HepG2 (cell line): Measurements from ENCODE around the gene IGFALS. TPM values are rescaled to one million over a fixed set of nuclear protein-coding genes. Genes with fewer than 3 reads are reported as not detected.
A peak's percentile ranks its signal among the peaks of the same experiment; 100 is the strongest.

Experiments used
- BHLHE40 ChIP-seq: IDR thresholded peaks from 2 replicates; pipeline ENCODE4 v1.6.1; 2011; ENCODE audit warnings: low read length, improper control_type of control experiment
- HMG20A ChIP-seq: IDR thresholded peaks from 2 replicates; pipeline ENCODE4 v1.6.1; 2016; ENCODE audit warnings: borderline replicate concordance
- KDM5B ChIP-seq: sonication (generic); formaldehyde crosslinking; IDR thresholded peaks from 2 replicates; pipeline ENCODE4 v1.4.0; 2020; ENCODE audit warnings: missing genetic modification reagents, mild to moderate bottlenecking, borderline replicate concordance
- MAZ ChIP-seq, 2 experiments: sonication (generic) in 1 of 2; formaldehyde crosslinking in 1 of 2; IDR thresholded peaks; 2 replicates each; pipeline versions ENCODE4 v1.5.0 to v1.6.1; 2012 to 2020; ENCODE audit warnings: low read depth in 2 of 2, mild to moderate bottlenecking in 2 of 2, borderline replicate concordance in 1 of 2, improper control_type of control experiment in 1 of 2, low read length in 1 of 2, missing genetic modification reagents in 1 of 2, moderate library complexity in 1 of 2
- MBD4 ChIP-seq: IDR thresholded peaks from 2 replicates; pipeline ENCODE4 v1.6.1; 2012; ENCODE audit warnings: low read length, inconsistent platforms, borderline replicate concordance
- NFATC3 ChIP-seq: sonication (generic); formaldehyde crosslinking; IDR thresholded peaks from 2 replicates; pipeline ENCODE4 v1.5.1; 2020; ENCODE audit warnings: mild to moderate bottlenecking, missing genetic modification reagents
- NPAS2 ChIP-seq: sonication (generic); formaldehyde crosslinking; IDR thresholded peaks from 2 replicates; pipeline ENCODE4 v1.8.0; 2022; ENCODE audit warnings: mild to moderate bottlenecking, missing genetic modification reagents, borderline replicate concordance
- PTBP1 ChIP-seq: fragments of 200-400 bp; formaldehyde crosslinking; IDR thresholded peaks from 2 replicates; pipeline ENCODE4 v1.6.1; 2018; ENCODE audit warnings: low read length, low read depth; ENCODE audit not compliant: poor library complexity, severe bottlenecking
- RARG ChIP-seq: sonication (generic); formaldehyde crosslinking; IDR thresholded peaks from 2 replicates; pipeline ENCODE4 v1.4.0; 2020; ENCODE audit warnings: low read depth, mild to moderate bottlenecking, missing genetic modification reagents
- REPIN1 ChIP-seq: sonication (generic); formaldehyde crosslinking; IDR thresholded peaks from 2 replicates; pipeline ENCODE4 v1.8.0; 2022; ENCODE audit warnings: missing genetic modification reagents, low read depth, mild to moderate bottlenecking, borderline replicate concordance
- ZKSCAN8 ChIP-seq: IDR thresholded peaks from 2 replicates; pipeline ENCODE4 v1.6.1; 2016; ENCODE audit warnings: borderline replicate concordance, missing genetic modification reagents, missing compliant biosample characterization
- ZNF225 ChIP-seq: sonication (generic); formaldehyde crosslinking; IDR thresholded peaks from 2 replicates; pipeline ENCODE4 v1.4.0; 2020; ENCODE audit warnings: mild to moderate bottlenecking, missing genetic modification reagents
- ZNF260 ChIP-seq: sonication (generic); formaldehyde crosslinking; IDR thresholded peaks from 2 replicates; pipeline ENCODE4 v1.4.0; 2020; ENCODE audit warnings: missing genetic modification reagents, low read depth, mild to moderate bottlenecking, borderline replicate concordance
- ZNF660 ChIP-seq: sonication (generic); formaldehyde crosslinking; IDR thresholded peaks from 2 replicates; pipeline ENCODE4 v1.5.1; 2020; ENCODE audit warnings: mild to moderate bottlenecking, low read depth, missing genetic modification reagents, borderline replicate concordance
- polyA plus RNA-seq, 8 experiments: library from polyadenylated mRNA; depleted of rRNA in 3 of 8; stranded (reverse) in 7 of 8; unstranded in 1 of 8; fragments of >200 nt; fragmentation: Illumina TruSeq in 4 of 8; extraction: Trizol in 4 of 8; gene quantifications; 2 replicates each; pipeline versions ENCODE4 v1.2.1 to v1.2.3, GENCODE V29; 2011 to 2016; ENCODE audit warnings: low read depth in 4 of 8, missing spikeins in 1 of 8, mixed read lengths in 1 of 8; ENCODE audit not compliant: insufficient read depth in 1 of 8
- total RNA-seq, 5 experiments: library from RNA; depleted of rRNA; stranded (reverse); fragments of >200 nt; fragmentation: Illumina TruSeq; extraction: Trizol; gene quantifications; 2 replicates each; pipeline ENCODE4 v1.2.3, GENCODE V29; 2016; ENCODE audit warnings: low read depth in 1 of 5
- TF ChIP-seq, protein P1 (sequence below): IDR thresholded peaks from 2 replicates; pipeline ENCODE4 v1.6.1; 2016; ENCODE audit warnings: low read depth
- TF ChIP-seq, protein P2 (sequence below): sonication (generic); formaldehyde crosslinking; IDR thresholded peaks from 2 replicates; pipeline ENCODE4 v1.4.0; 2020; ENCODE audit warnings: missing genetic modification reagents, borderline replicate concordance
- TF ChIP-seq, protein P3 (sequence below): sonication (generic); formaldehyde crosslinking; IDR thresholded peaks from 2 replicates; pipeline ENCODE4 v1.8.1; 2023; ENCODE audit warnings: missing genetic modification reagents, mild to moderate bottlenecking, borderline replicate concordance
- TF ChIP-seq, protein P4 (sequence below): sonication (generic); IDR thresholded peaks from 2 replicates; pipeline ENCODE4 v1.6.1; 2016; ENCODE audit warnings: low read depth, borderline replicate concordance
- TF ChIP-seq, protein P5 (sequence below): sonication (generic); formaldehyde crosslinking; IDR thresholded peaks from 2 replicates; pipeline ENCODE4 v1.9.0; 2021; ENCODE audit warnings: missing genetic modification reagents, mild to moderate bottlenecking, borderline replicate concordance

IGFALS gene
- total and polyA plus RNA-seq, 2 of the 13 experiments (the other 11 are each of a cell fraction or from before 2014, with no cell fraction given): 0.34 to 2.4 TPM

- TF ChIP-seq ZKSCAN8 (CRISPR knock-in tag): peak; percentile 23; the same call in 1 of the 2 replicates
- peak; percentile 52; the same call in 1 of the 2 replicates for TF ChIP-seq HMG20A (CRISPR knock-in tag)
- peak; percentile 41; the same call in 1 of the 2 replicates for TF ChIP-seq REPIN1 (CRISPR knock-in tag)
- TF ChIP-seq RARG (CRISPR knock-in tag): no peak
- TF ChIP-seq, protein P1, sequence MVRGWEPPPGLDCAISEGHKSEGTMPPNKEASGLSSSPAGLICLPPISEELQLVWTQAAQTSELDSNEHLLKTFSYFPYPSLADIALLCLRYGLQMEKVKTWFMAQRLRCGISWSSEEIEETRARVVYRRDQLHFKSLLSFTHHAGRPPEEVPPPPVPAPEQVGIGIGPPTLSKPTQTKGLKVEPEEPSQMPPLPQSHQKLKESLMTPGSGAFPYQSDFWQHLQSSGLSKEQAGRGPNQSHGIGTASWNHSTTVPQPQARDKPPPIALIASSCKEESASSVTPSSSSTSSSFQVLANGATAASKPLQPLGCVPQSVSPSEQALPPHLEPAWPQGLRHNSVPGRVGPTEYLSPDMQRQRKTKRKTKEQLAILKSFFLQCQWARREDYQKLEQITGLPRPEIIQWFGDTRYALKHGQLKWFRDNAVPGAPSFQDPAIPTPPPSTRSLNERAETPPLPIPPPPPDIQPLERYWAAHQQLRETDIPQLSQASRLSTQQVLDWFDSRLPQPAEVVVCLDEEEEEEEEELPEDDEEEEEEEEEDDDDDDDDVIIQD (CRISPR knock-in tag): 0 out of 2 replicates have a peak, but pooled peaks have one; percentile 39
- TF ChIP-seq, protein P2, sequence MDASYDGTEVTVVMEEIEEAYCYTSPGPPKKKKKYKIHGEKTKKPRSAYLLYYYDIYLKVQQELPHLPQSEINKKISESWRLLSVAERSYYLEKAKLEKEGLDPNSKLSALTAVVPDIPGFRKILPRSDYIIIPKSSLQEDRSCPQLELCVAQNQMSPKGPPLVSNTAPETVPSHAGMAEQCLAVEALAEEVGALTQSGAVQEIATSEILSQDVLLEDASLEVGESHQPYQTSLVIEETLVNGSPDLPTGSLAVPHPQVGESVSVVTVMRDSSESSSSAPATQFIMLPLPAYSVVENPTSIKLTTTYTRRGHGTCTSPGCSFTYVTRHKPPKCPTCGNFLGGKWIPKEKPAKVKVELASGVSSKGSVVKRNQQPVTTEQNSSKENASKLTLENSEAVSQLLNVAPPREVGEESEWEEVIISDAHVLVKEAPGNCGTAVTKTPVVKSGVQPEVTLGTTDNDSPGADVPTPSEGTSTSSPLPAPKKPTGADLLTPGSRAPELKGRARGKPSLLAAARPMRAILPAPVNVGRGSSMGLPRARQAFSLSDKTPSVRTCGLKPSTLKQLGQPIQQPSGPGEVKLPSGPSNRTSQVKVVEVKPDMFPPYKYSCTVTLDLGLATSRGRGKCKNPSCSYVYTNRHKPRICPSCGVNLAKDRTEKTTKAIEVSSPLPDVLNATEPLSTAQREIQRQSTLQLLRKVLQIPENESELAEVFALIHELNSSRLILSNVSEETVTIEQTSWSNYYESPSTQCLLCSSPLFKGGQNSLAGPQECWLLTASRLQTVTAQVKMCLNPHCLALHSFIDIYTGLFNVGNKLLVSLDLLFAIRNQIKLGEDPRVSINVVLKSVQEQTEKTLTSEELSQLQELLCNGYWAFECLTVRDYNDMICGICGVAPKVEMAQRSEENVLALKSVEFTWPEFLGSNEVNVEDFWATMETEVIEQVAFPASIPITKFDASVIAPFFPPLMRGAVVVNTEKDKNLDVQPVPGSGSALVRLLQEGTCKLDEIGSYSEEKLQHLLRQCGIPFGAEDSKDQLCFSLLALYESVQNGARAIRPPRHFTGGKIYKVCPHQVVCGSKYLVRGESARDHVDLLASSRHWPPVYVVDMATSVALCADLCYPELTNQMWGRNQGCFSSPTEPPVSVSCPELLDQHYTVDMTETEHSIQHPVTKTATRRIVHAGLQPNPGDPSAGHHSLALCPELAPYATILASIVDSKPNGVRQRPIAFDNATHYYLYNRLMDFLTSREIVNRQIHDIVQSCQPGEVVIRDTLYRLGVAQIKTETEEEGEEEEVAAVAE: 0 out of 2 replicates have a peak, but pooled peaks have one; percentile 31
- TF ChIP-seq, protein P3, sequence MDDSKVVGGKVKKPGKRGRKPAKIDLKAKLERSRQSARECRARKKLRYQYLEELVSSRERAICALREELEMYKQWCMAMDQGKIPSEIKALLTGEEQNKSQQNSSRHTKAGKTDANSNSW (CRISPR knock-in tag): no peak
- TF ChIP-seq, protein P4, sequence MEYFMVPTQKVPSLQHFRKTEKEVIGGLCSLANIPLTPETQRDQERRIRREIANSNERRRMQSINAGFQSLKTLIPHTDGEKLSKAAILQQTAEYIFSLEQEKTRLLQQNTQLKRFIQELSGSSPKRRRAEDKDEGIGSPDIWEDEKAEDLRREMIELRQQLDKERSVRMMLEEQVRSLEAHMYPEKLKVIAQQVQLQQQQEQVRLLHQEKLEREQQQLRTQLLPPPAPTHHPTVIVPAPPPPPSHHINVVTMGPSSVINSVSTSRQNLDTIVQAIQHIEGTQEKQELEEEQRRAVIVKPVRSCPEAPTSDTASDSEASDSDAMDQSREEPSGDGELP: peak; percentile 57; the same call in 1 of the 2 replicates
- TF ChIP-seq, protein P5, sequence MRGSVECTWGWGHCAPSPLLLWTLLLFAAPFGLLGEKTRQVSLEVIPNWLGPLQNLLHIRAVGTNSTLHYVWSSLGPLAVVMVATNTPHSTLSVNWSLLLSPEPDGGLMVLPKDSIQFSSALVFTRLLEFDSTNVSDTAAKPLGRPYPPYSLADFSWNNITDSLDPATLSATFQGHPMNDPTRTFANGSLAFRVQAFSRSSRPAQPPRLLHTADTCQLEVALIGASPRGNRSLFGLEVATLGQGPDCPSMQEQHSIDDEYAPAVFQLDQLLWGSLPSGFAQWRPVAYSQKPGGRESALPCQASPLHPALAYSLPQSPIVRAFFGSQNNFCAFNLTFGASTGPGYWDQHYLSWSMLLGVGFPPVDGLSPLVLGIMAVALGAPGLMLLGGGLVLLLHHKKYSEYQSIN (CRISPR knock-in tag): no peak
- no peak for TF ChIP-seq MBD4
- TF ChIP-seq KDM5B (CRISPR knock-in tag): peak; percentile 30; the same call in 1 of the 2 replicates
- TF ChIP-seq ZNF660 (CRISPR knock-in tag): no peak
- TF ChIP-seq NFATC3 (CRISPR knock-in tag): no peak
- TF ChIP-seq ZNF260 (CRISPR knock-in tag): no peak
- peak; percentile 30; the same call in 1 of the 2 replicates for TF ChIP-seq BHLHE40
- 0 out of 2 replicates have a peak, but pooled peaks have one; percentile 23 for TF ChIP-seq NPAS2 (CRISPR knock-in tag)
- no peak for TF ChIP-seq PTBP1
- TF ChIP-seq ZNF225 (CRISPR knock-in tag): no peak
- no peak for TF ChIP-seq MAZ (IDR thresholded peaks at IDR 0.05; ENCODE audit: borderline replicate concordance, low read depth, low read length)
- TF ChIP-seq MAZ (CRISPR knock-in tag; IDR thresholded peaks at IDR 0.05; ENCODE audit: low read depth): 0 out of 2 replicates have a peak, but pooled peaks have one; percentile 30
These were observed 841 bp upstream of the IGFALS start (continued) for GRCh38 chr16:1794221-1794871.
